Myocyte (in vitro differentiated cells): ENCODE measurements around the gene IFNG. TPM values are rescaled to one million over a fixed set of nuclear protein-coding genes. Genes with fewer than 3 reads are reported as not detected.

Source experiments
- DNase-seq: peaks from one replicate; pipeline ENCODE4 v3.0.0-alpha.2; 2012; ENCODE audit warnings: low read depth
- total RNA-seq: library from RNA; depleted of rRNA; stranded (reverse); fragments of >200 nt; gene quantifications from 2 replicates; pipeline ENCODE4 v1.2.3, GENCODE V29; 2014

IFNG gene
- total RNA-seq, 1 donor from 2014 or later, result not detected

DNA sequence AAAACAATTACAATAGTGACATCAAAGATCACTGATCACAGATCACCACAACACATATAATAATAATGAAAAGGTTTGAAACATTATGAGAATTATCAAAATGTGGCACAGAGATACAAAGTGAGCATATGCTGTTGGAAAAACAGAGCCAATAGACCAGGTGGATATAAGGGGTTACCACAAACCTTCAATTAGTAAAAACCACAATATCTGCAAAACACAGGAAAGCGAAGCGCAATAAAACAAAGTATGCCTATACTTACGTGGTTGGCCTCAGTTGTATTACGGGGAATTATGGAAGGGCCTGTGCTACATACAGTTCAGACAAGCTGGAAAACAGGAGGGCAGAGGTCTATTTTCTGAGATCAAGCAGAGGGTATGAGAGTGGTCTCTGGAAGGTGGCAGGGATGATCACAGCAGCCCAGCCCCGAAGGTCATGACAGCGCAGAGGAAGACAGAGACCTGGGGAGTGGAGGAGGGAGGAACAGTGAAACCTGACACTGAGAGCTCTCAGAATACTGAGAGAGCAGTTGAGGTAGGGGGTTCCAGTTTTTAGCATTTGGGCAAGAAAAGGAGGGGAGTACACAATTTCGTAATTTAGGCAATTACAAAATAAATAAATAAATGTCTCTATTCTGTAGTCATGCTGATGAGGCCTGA is 41.3 kb downstream of the IFNG start:
- DNase-seq, result no peak

DNA sequence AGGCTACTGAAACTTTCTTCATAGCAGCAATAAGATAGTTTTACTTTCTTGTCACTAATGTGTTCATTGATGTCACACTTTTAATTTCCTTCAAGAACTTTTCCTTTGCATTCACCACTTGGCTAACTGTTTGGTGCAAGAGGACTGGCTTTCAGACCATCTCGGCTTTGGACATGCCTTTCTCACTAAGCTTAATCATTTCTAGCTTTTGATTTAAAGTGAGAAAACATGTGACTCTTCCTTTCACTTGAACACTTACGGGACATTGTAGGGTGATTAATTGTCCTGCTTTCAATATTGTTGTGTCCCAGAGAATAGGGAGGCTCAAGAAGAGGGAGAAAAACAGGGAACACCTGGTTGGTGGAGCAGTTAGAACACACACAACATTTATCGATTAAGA is 41.9 kb downstream of the IFNG start:
- no peak for DNase-seq

DNA sequence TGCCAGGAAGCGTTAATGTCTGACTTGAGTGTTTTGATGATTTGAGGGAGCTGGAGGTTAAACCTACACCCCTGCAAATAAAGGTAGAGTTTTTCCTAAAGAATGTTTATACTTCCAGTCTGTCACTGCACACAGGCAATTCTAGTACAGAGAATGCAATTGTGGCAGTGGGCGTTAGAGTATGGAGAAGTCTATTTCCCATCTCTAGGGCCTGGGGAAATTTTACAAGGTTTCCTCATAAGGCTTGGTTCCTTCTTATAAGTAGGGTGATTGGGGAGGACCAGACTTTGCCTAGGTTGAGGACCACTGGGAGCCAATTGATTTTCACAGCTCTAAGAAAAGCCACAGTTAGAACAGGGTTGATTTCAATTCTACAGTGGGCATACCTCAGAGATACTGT is 44.3 kb downstream of the IFNG start:
- no peak for DNase-seq

DNA sequence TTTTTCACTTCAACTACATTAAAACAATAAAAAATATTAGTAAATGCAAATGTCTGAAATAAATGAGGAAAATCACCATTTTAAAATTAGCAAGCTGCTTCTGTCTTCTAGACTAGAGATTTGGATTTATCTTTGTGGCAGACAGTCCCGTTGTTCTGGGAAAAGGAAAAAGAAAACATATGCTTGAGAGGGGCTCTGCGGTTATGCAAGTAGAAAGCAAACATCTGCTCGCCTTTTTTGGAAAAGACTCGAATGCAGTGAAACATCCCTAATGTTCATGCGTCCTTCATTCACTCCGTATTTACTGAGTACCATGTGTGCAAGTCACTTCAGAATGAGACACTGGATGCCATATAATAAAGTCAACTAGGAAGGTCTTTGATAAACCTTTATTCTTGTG is 44.9 kb downstream of the IFNG start:
- DNase-seq, result no peak

DNA sequence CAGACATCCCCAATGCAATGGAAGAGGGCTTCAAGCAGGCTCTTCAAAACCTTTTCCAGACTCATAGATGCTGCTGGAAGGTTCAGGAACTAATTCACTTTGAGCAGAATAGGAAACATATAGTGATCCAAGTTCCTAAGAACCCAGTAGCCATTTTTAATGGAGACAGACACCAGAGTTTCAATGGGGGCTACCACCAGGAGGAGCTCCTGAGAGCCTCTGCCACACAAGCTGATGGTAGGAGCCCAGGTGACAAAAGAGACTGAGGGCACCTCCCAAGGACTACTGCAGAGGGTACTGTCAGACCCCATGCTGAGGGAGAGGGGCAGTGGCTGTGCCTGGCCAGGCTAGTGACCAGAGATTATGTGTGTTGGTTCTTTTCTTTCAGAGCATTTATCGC is 45.9 kb downstream of the IFNG start:
- DNase-seq, result no peak

DNA sequence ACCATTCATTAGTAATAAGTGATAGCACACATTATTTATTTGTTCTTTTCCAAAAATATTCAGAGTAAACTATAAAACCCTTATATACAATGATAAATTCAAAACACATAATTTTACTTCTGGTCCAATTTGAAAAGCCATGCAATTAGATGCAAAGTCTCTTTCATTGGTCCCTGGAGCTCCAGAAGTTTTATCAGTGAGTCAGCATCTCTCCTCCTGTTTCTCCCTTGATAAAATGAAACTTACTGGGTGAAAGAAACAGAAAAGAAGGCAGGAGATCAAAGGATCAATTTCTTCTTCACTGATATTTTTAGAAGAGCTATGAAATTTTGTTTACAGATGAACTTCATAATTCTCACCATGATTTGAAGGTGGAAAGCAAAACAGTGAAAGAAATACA is 47.5 kb downstream of the IFNG start:
- DNase-seq, result no peak

DNA sequence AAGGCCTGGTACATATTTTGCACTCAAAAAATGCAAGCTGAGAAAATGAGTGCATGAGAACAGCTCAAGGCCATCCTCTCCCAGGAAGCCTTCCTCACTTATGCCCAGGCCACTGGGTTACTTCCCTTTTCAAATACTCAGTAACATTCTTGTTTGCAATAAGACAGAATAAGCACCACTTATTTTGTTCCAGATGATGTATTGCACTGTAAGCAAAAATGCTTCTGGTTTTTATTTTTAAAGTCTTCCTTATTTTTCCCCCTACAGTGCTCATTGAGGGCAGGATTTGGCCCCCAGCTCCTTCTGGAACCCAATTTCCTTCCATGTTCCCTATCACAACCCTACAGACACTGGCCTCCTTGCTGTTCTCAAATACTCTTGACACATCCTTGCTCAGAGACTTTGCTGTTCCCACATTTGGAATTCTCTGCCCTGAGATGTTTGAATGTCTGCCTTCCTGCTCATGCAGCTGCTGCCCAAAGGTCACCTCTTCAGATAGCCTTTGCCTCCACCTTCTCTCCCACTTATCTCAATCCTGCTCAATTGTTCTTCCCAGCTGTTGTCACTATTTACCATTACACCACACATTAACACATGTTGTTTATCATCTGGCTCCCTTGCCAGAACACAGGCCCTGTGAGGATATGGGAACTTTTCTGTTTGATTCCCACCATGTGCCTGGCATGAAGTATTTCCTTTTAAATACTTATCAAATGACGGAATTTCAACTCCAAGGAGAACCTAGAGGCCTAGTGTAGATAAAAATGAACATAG is 49.9 kb downstream of the IFNG start:
- peak; percentile 66 for DNase-seq

DNA sequence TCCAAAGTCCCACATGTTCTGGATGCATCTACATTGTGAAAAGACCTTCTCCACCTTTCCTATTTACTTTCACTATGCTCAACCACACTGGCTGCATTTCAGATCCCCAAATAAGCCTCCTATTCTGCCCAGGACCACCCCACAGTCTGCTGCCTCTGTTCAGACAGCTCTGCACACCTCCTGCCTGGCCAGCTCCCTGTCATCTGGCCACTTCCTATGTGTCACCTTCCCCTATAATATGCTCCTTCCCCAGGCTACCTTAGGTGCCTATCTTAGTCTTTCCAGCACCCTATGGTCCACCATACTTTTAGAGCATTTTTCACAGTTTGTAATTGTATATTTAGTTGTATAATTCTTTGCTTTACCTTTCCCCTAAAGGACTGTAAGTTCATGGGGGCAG is 50.5 kb downstream of the IFNG start:
- DNase-seq, result no peak

DNA sequence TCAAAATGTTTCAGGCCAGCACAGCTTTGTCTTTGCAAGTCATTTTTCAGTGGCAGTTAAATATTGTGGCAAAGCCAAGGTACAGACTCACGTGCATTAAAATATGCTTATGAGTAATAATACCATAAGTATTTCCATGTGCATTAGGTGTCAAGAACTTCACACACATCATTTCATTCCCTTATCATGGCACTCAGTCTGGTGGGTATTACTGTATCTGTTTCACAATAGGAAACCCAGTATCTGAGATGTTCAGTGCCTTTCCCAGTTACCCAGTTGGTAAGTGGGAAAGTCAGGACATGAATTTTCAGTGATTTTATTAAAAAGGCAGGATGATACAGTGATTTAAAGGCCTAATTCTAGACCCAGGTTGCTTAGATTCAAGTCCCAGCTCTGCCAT is 52.9 kb downstream of the IFNG start:
- DNase-seq, result no peak

DNA sequence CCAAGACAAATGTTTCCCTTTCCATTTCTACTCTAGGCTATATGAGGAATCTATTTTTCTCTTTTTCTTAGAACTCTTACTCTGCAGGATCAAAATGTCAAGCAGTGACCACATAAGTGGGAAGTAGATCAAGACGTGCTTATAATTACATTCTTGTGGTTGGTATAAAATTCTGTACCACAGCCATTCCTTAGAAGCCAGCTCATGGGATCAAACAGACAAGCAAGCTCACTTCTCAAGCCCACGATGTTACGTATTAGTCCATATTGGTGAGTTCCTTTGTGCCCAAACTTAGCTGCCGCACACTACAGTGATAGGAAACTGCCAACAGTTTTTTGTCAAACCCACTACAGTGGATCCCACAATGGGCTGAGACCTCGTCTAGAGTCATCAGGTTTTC is 53.4 kb downstream of the IFNG start:
- peak; percentile 94 for DNase-seq

Other genes starting within 250 kb of the IFNG start
- gene IFNG-AS1, start 170.3 kb downstream of the IFNG start, total RNA-seq, result 1.8 TPM in 1 of 2 replicates, not detected in the other
- not detected in 2 replicates for gene IL26, start 66.1 kb upstream of the IFNG start, total RNA-seq
- not detected in 2 replicates for gene IL22, start 93.9 kb upstream of the IFNG start, total RNA-seq
- 7.3 and 11.1 TPM in 2 replicates for gene MDM1, start 172.6 kb upstream of the IFNG start, total RNA-seq